Measurements from ENCODE around the gene FAM236A.
"Not testable (repeated sequence)": the region's sequence is repeated elsewhere in the genome, so short reads cannot be mapped to it uniquely, and the experiment has no call there.

The FAM236A gene
- total RNA-seq, result 0 reads per million in 2 donors

- DNase-seq, result not testable (repeated sequence)
Observed at GRCh38 chrX:72937906-72938305, at the start of gene FAM236A. FAM236A (plus strand) TSS chrX:72938206; CDS start chrX:72938263, 57 bp downstream.

- not testable (repeated sequence) for DNase-seq
Observed at GRCh38 chrX:72889740-72890139, 48.3 kb upstream of the FAM236A start.

GRCh38 chrX:72912315-72912714, 25.7 kb upstream of the FAM236A start, which contains the start of gene FAM236C:
FAM236C (plus strand) TSS chrX:72912615; CDS start chrX:72912715, 100 bp downstream.
- DNase-seq, result not testable (repeated sequence)

GRCh38 chrX:72916096-72916495, 21.9 kb upstream of the FAM236A start:
- not testable (repeated sequence) for DNase-seq

- not testable (repeated sequence) for DNase-seq
Observed at GRCh38 chrX:72932283-72932682, 5.7 kb upstream of the FAM236A start.

- not testable (repeated sequence) for DNase-seq
Observed at GRCh38 chrX:72936455-72936854, 1.6 kb upstream of the FAM236A start.

GRCh38 chrX:72936882-72937455, 1.0 kb upstream of the FAM236A start:
- DNase-seq, result not testable (repeated sequence)

- DNase-seq, result not testable (repeated sequence)
Observed at GRCh38 chrX:72942272-72942671, 4.3 kb downstream of the FAM236A start.

GRCh38 chrX:72943035-72943818, 5.2 kb downstream of the FAM236A start:
- DNase-seq, result not testable (repeated sequence)

GRCh38 chrX:72943819-72944169, 5.8 kb downstream of the FAM236A start, which contains the start of gene DMRTC1:
DMRTC1 (minus strand) TSS chrX:72943837; CDS start chrX:72875694, 68,143 bp downstream.
- not testable (repeated sequence) for DNase-seq

- DNase-seq, result not testable (repeated sequence)
Observed at GRCh38 chrX:72959971-72960370, 22.0 kb downstream of the FAM236A start.

- not testable (repeated sequence) for DNase-seq
Observed at GRCh38 chrX:72971859-72972258, 33.9 kb downstream of the FAM236A start.

- DNase-seq, result not testable (repeated sequence)
Observed at GRCh38 chrX:72974885-72975284, 36.9 kb downstream of the FAM236A start.

GRCh38 chrX:72980894-72981469, 43.0 kb downstream of the FAM236A start:
- DNase-seq, result not testable (repeated sequence)

All from activated gamma-delta T cell (primary cell).